Activated T-helper 1 cell treated with anti-CD3 and anti-CD28 coated beads, Interleukin-12 subunit alpha, Interleukin-12 subunit beta, Interleukin-2, Interleukin-4 antibody, amounts not matched to agents 30 ng/mL and 10 ng/mL and 1 ng/mL, durations not matched to agents 14 hours and 24 hours and 36 hours (primary cell): ENCODE measurements around the gene IL26. TPM values are rescaled to one million over a fixed set of nuclear protein-coding genes. Genes with fewer than 3 reads are reported as not detected.

Source experiments
- DNase-seq: peaks from one replicate; pipeline ENCODE4 v3.0.0; 2021; ENCODE audit warnings: low spot score
- H3K27ac Mint-ChIP-seq: one replicate; pipeline ENCODE4 v1.8.0; 2021; ENCODE audit warnings: mild to moderate bottlenecking, mixed read lengths
- H3K27me3 Mint-ChIP-seq: one replicate; pipeline ENCODE4 v1.8.0; 2022; ENCODE audit warnings: mild to moderate bottlenecking, moderate library complexity, mixed read lengths; ENCODE audit not compliant: insufficient read depth
- H3K36me3 Mint-ChIP-seq: one replicate; pipeline ENCODE4 v1.8.0; 2021; ENCODE audit warnings: low read depth, mixed read lengths
- H3K4me1 Mint-ChIP-seq: one replicate; pipeline ENCODE4 v1.8.0; 2021; ENCODE audit warnings: low read depth, mixed read lengths
- H3K4me3 Mint-ChIP-seq: one replicate; pipeline ENCODE4 v1.8.0; 2021; ENCODE audit warnings: mild to moderate bottlenecking, moderate library complexity, mixed read lengths
- H3K9me3 Mint-ChIP-seq: one replicate; pipeline ENCODE4 v1.8.0; 2021; ENCODE audit warnings: mixed read lengths
- intact Hi-C: fragments of 100-400 bp; cut with micrococcal nuclease; formaldehyde crosslinking; loops from one replicate; pipeline ENCODE4 v1.15.1; 2024
- total RNA-seq: library from RNA; stranded (reverse); gene quantifications from 2 replicates; pipeline ENCODE4 v1.2.3, GENCODE V29; 2022

The IL26 gene
- total RNA-seq, 1 donor from 2014 or later = 6.9 TPM

- peaks cover 12% of the 10 kb centered on the region for H3K36me3 Mint-ChIP-seq
- H3K27me3 Mint-ChIP-seq = no peaks in the 10 kb centered on the region
- peaks cover 4% of the 10 kb centered on the region for H3K9me3 Mint-ChIP-seq
- peak overlapping the region; percentile 93 for H3K27ac Mint-ChIP-seq
- peak overlapping the region; percentile 84 for H3K4me3 Mint-ChIP-seq
- intact Hi-C loops = loop anchor here (2.0 kb wide), 1 partner anchor 570 kb away; no protein-coding TSS in a partner anchor
- no peak for DNase-seq
- H3K4me1 Mint-ChIP-seq = peaks cover 95% of the 10 kb centered on the region
Measured at GRCh38 chr12:68237078-68237477, 11.5 kb upstream of the IL26 start.

- Mint-ChIP-seq H3K4me1 (peaks cover 94% of the 10 kb centered on the region), H3K4me3 (peak overlapping the region; percentile 84)
- intact Hi-C loops = loop anchor here (2.0 kb wide), 1 partner anchor 570 kb away; no protein-coding TSS in a partner anchor
Measured at GRCh38 chr12:68236421-68237059, 10.9 kb upstream of the IL26 start.

DNA sequence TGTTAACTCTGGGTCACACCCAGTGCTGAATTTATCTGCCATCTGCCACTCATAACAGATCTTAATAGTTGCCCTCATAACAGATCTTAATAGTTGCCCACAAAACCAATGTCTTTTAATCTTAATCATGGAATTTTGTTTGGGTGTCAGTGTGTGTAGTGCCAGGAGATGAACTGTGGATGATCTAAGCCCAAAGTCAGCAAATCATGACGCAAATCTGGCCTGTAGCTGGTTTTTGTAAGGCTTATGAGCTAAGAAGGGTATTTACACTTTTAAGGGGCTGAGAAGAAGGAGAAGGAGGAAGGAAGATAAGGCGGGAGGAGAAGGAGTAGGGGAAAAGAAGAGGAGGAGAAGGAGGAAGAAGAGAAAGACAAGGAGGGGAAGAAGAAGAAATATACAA lies 10.0 kb upstream of the IL26 start:
- Mint-ChIP-seq H3K27me3 (no peaks in the 10 kb centered on the region), H3K4me1 (peaks cover 94% of the 10 kb centered on the region), H3K36me3 (peaks cover 9% of the 10 kb centered on the region), H3K27ac (peak overlapping the region; percentile 23), H3K9me3 (peaks cover 3% of the 10 kb centered on the region), H3K4me3 (peak overlapping the region; percentile 3)
- DNase-seq = no peak
- intact Hi-C loops = no loop called here

More at GRCh38 chr12:68236421-68237059, 10.9 kb upstream of the IL26 start:
- Mint-ChIP-seq H3K27ac (peak overlapping the region; percentile 93), H3K27me3 (no peaks in the 10 kb centered on the region), H3K9me3 (peaks cover 3% of the 10 kb centered on the region), H3K36me3 (peaks cover 12% of the 10 kb centered on the region)
- peak; percentile 39 for DNase-seq

DNA sequence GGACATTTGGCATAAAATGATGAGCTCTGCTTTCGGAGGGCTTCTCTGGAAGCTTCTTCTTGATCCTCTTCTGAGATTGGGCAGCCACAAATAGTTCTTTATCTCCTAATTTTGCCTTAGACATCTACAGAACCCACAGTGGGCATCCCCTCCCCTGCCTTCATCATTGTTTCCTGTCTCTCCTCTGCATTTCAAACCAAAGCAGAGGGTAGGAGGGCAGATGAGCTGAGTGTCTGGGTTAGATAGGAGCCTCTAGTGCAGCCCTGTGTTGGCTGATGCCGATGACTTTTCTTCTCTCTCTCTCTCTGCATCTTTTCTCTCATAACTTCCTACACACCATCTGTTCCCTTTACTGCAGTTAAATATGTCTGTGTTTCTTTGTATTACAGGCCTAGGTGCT lies 8.5 kb upstream of the IL26 start:
- H3K4me1 Mint-ChIP-seq = peaks cover 89% of the 10 kb centered on the region
- peak overlapping the region; percentile 17 for H3K27ac Mint-ChIP-seq
- intact Hi-C loops = loop anchor here (1.0 kb wide), 1 partner anchor 9 kb away; the partner anchor contains the start of gene IL26
- H3K36me3 Mint-ChIP-seq = peaks cover 9% of the 10 kb centered on the region
- DNase-seq = no peak
- no peak overlapping the region for H3K4me3 Mint-ChIP-seq
- H3K27me3 Mint-ChIP-seq = no peaks in the 10 kb centered on the region
- peaks cover 3% of the 10 kb centered on the region for H3K9me3 Mint-ChIP-seq

- DNase-seq = no peak
- no peaks in the 10 kb centered on the region for H3K27me3 Mint-ChIP-seq
Measured at GRCh38 chr12:68233498-68233897, 7.9 kb upstream of the IL26 start.

GRCh38 chr12:68231691-68232090 lies 6.1 kb upstream of the IL26 start:
- intact Hi-C loops = loop anchor here (1.0 kb wide), 3 partner anchors 8 to 28 kb away; no protein-coding TSS in a partner anchor
- Mint-ChIP-seq H3K9me3 (no peaks in the 10 kb centered on the region), H3K27ac (no peak overlapping the region)

More at GRCh38 chr12:68233498-68233897, 7.9 kb upstream of the IL26 start:
- intact Hi-C loops = no loop called here
- peaks cover 9% of the 10 kb centered on the region for H3K36me3 Mint-ChIP-seq
- H3K9me3 Mint-ChIP-seq = peaks cover 3% of the 10 kb centered on the region
- no peak overlapping the region for H3K27ac Mint-ChIP-seq
- H3K4me1 Mint-ChIP-seq = peaks cover 83% of the 10 kb centered on the region
- no peak overlapping the region for H3K4me3 Mint-ChIP-seq

DNA sequence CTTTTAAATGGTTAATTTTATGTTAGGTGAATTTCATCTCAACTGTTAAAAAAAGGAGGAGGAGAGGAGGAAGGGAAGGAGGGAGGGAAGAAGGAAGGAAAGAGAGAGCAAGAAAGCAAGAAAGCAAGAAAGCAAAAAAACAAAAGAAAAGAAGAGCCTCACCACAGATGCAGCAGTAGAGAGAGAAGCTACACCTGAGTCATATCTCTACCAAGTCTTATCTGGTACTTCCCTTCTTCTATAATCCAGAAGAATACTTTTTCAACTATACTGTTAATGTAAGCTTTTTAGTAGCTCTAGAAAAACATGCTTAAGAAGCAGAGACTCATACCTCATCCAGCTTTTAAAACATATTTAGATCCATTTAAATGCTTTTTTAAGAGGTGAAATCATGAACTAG lies 5.6 kb upstream of the IL26 start:
- H3K27me3 Mint-ChIP-seq = no peaks in the 10 kb centered on the region
- peak overlapping the region; percentile 13 for H3K27ac Mint-ChIP-seq
- intact Hi-C loops = loop anchor here (1.0 kb wide), 3 partner anchors 8 to 28 kb away; no protein-coding TSS in a partner anchor
- H3K36me3 Mint-ChIP-seq = peaks cover 6% of the 10 kb centered on the region
- H3K9me3 Mint-ChIP-seq = no peaks in the 10 kb centered on the region
- DNase-seq = no peak
- H3K4me3 Mint-ChIP-seq = no peak overlapping the region
- peaks cover 66% of the 10 kb centered on the region for H3K4me1 Mint-ChIP-seq

More at GRCh38 chr12:68231691-68232090, 6.1 kb upstream of the IL26 start:
- Mint-ChIP-seq H3K27me3 (no peaks in the 10 kb centered on the region), H3K36me3 (peaks cover 7% of the 10 kb centered on the region), H3K4me1 (peaks cover 66% of the 10 kb centered on the region), H3K4me3 (no peak overlapping the region)
- DNase-seq = no peak

- Mint-ChIP-seq H3K27ac (no peak overlapping the region), H3K9me3 (no peaks in the 10 kb centered on the region), H3K4me1 (peaks cover 68% of the 10 kb centered on the region), H3K27me3 (no peaks in the 10 kb centered on the region), H3K4me3 (no peak overlapping the region), H3K36me3 (peaks cover 7% of the 10 kb centered on the region)
- DNase-seq = no peak
- intact Hi-C loops = loop anchor here (10.0 kb wide), 1 partner anchor 875 kb away; no protein-coding TSS in a partner anchor
Measured at GRCh38 chr12:68229956-68230355, 4.3 kb upstream of the IL26 start.

GRCh38 chr12:68227356-68227755 lies 1.7 kb upstream of the IL26 start:
- H3K27me3 Mint-ChIP-seq = no peaks in the 10 kb centered on the region
- no peak overlapping the region for H3K4me3 Mint-ChIP-seq
- H3K36me3 Mint-ChIP-seq = peaks cover 3% of the 10 kb centered on the region
- intact Hi-C loops = loop anchor here (10.0 kb wide), 1 partner anchor 873 kb away; no protein-coding TSS in a partner anchor
- peaks cover 66% of the 10 kb centered on the region for H3K4me1 Mint-ChIP-seq
- no peak for DNase-seq
- H3K27ac Mint-ChIP-seq = no peak overlapping the region
- no peaks in the 10 kb centered on the region for H3K9me3 Mint-ChIP-seq

DNA sequence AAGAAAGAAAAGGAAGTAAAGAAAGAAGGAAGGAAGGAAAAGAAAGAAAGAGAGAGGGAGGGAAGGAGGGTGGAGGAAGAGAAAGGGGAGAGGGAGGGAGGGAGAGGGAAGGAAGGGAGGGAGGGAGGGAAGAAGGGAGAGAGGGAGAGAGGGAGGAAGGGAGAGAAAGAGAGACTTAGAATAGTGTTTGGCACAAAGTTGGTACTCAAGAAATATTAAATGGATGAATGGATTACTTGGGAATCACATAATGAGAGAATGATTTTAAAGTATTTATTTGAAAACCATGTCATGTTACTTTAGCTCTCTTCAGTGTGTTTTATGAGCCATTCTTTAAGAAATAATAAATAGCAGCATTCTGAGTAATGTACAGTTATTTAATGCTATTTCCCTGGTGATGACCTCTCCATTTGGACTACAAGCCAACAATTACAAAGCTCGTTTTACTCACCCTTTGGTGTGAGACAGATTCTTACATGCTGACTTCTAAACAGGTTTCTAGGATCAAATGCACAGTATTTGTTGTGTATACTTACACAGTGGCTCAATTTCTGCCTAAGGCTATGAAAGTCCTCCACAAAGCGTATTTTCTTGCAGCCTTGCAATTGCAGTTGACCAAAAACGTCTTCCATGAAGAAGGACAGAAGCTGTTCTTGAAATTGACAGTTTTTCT lies 861 bp downstream of the IL26 start:
- intact Hi-C loops = loop anchor here (1.0 to 10.0 kb wide), 5 partner anchors 10 to 870 kb away; partner anchors contain the start of genes RAP1B and SLC35E3
- H3K9me3 Mint-ChIP-seq = no peaks in the 10 kb centered on the region
- peak overlapping the region; percentile 62 for H3K27ac Mint-ChIP-seq
- DNase-seq = no peak
- H3K36me3 Mint-ChIP-seq = peaks cover 6% of the 10 kb centered on the region
- H3K4me1 Mint-ChIP-seq = peaks cover 57% of the 10 kb centered on the region
- H3K27me3 Mint-ChIP-seq = no peaks in the 10 kb centered on the region
- H3K4me3 Mint-ChIP-seq = peak overlapping the region; percentile 43

- DNase-seq = peak; percentile 68
- peaks cover 56% of the 10 kb centered on the region for H3K4me1 Mint-ChIP-seq
- H3K9me3 Mint-ChIP-seq = no peaks in the 10 kb centered on the region
- peak overlapping the region; percentile 61 for H3K27ac Mint-ChIP-seq
- H3K27me3 Mint-ChIP-seq = no peaks in the 10 kb centered on the region
- peak overlapping the region; percentile 79 for H3K4me3 Mint-ChIP-seq
- H3K36me3 Mint-ChIP-seq = peaks cover 8% of the 10 kb centered on the region
- intact Hi-C loops = loop anchor here (1.0 to 10.0 kb wide), 13 partner anchors 8 to 868 kb away; partner anchors contain the start of genes IFNG, NUP107, RAP1B and SLC35E3
Measured at GRCh38 chr12:68223067-68223747, 2.4 kb downstream of the IL26 start.

DNA sequence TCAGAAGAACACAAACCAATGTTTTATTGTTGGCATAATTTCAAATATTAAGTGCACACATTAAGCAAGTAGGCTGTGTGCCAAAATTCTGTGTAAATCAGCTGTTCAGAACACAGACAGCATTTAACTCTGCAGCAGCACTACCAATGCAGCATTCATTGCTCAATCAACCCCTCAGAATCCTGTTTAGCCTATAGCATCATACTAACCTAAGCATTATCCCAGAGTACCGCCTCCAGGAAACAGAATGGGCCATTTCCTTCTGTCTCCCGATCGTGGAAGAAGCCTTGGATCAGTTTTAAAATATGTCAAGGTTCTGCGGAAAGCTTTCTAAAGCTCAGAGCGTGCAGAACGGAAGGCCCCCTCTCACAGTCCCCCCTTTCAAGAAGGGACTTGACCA lies 3.3 kb downstream of the IL26 start:
- H3K4me3 Mint-ChIP-seq = no peak overlapping the region

More for the DNA sequence above, 3.3 kb downstream of the IL26 start:
- no peaks in the 10 kb centered on the region for H3K9me3 Mint-ChIP-seq
- intact Hi-C loops = loop anchor here (2.0 to 10.0 kb wide), 5 partner anchors 20 to 868 kb away; partner anchors contain the start of genes IFNG, RAP1B and SLC35E3
- no peak for DNase-seq
- H3K36me3 Mint-ChIP-seq = peaks cover 12% of the 10 kb centered on the region
- H3K27ac Mint-ChIP-seq = peak overlapping the region; percentile 2
- no peaks in the 10 kb centered on the region for H3K27me3 Mint-ChIP-seq
- peaks cover 56% of the 10 kb centered on the region for H3K4me1 Mint-ChIP-seq
